SKM-1 treated with dmso at 0.1 percent for 144 hours (cell line): ENCODE measurements around the gene CSTA.

Source experiments
- DNase-seq: peaks from one replicate; lab custom pipeline; 2025; ENCODE audit not compliant: unreplicated experiment; lab: John Stamatoyannopoulos, UW

The CSTA gene

GRCh38 chr3:122324871-122325323 is at the start of gene CSTA:
CSTA (plus strand) TSS chr3:122325248; CDS start chr3:122325293, 45 bp downstream.
- DNase-seq = peak; percentile 77

- DNase-seq = no peak
Measured at GRCh38 chr3:122281891-122282290, 43.2 kb upstream of the CSTA start.

- no peak for DNase-seq
Measured at GRCh38 chr3:122283796-122284445, 41.1 kb upstream of the CSTA start.

GRCh38 chr3:122284486-122284885 is 40.6 kb upstream of the CSTA start:
- DNase-seq = no peak

GRCh38 chr3:122294359-122294758 is 30.7 kb upstream of the CSTA start:
- DNase-seq = no peak

- peak; percentile 81 for DNase-seq
Measured at GRCh38 chr3:122295266-122296062, 29.6 kb upstream of the CSTA start.

GRCh38 chr3:122298239-122298638 is 26.8 kb upstream of the CSTA start:
- no peak for DNase-seq

GRCh38 chr3:122299215-122299614 is 25.8 kb upstream of the CSTA start:
- DNase-seq = no peak

- peak; percentile 53 for DNase-seq
Measured at GRCh38 chr3:122299872-122300460, 25.1 kb upstream of the CSTA start.

- DNase-seq = no peak
Measured at GRCh38 chr3:122301063-122301462, 24.0 kb upstream of the CSTA start.

GRCh38 chr3:122305818-122306621 is 19.0 kb upstream of the CSTA start:
- DNase-seq = peak; percentile 12

GRCh38 chr3:122306622-122306953 is 18.5 kb upstream of the CSTA start:
- no peak for DNase-seq

GRCh38 chr3:122307094-122307687 is 17.9 kb upstream of the CSTA start:
- no peak for DNase-seq

GRCh38 chr3:122307976-122308375 is 17.1 kb upstream of the CSTA start:
- peak; percentile 72 for DNase-seq

GRCh38 chr3:122310361-122310760 is 14.7 kb upstream of the CSTA start:
- no peak for DNase-seq

GRCh38 chr3:122312826-122313225 is 12.2 kb upstream of the CSTA start:
- DNase-seq = peak; percentile 57

GRCh38 chr3:122313281-122313680 is 11.8 kb upstream of the CSTA start:
- peak; percentile 57 for DNase-seq

- no peak for DNase-seq
Measured at GRCh38 chr3:122314228-122314876, 10.7 kb upstream of the CSTA start.

- DNase-seq = no peak
Measured at GRCh38 chr3:122315619-122316018, 9.4 kb upstream of the CSTA start.

- no peak for DNase-seq
Measured at GRCh38 chr3:122316368-122316767, 8.7 kb upstream of the CSTA start.
